ENCODE data around the gene ZNF883.

The ZNF883 gene

GRCh38 chr9:112917047-112917986 lies 94.7 kb downstream of the ZNF883 start:
- no peak for DNase-seq

GRCh38 chr9:112914524-112914923 lies 97.5 kb downstream of the ZNF883 start:
- no peak for DNase-seq

GRCh38 chr9:112913326-112913725 lies 98.7 kb downstream of the ZNF883 start:
- no peak for DNase-seq

GRCh38 chr9:112912636-112913035 lies 99.4 kb downstream of the ZNF883 start:
- no peak for DNase-seq

- DNase-seq: no peak
Measured at GRCh38 chr9:112911736-112912135, 100.3 kb downstream of the ZNF883 start.

Data from CD4-positive, alpha-beta T cell treated with Interleukin-10 for 1 hour (primary cell).